NCI-H146 treated with DMSO at 0.1 percent for 48 hours (cell line): ENCODE data around the gene RBM26.

Experiments
- DNase-seq: peaks from one replicate; lab custom pipeline; 2025; ENCODE audit not compliant: unreplicated experiment; lab: John Stamatoyannopoulos, UW

Gene RBM26

DNA sequence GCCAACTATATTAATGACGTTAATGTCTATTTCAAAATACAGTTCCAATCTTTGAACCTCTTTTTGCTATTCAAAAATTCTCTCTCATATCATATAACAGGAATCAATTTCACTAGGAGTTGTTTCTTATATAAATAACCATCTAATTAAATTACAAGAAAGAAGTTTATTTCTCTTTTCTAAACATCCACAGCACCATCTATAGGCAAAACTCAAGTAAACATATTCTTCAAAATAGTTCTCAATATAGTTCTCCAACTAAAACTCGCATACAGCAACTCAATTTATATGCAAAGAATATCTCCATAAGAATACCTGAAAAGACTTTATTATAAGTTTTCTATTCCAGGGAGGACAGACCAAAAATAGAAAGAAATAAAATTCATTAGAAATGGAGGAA, 65.6 kb downstream of the RBM26 start:
- no peak for DNase-seq

DNA sequence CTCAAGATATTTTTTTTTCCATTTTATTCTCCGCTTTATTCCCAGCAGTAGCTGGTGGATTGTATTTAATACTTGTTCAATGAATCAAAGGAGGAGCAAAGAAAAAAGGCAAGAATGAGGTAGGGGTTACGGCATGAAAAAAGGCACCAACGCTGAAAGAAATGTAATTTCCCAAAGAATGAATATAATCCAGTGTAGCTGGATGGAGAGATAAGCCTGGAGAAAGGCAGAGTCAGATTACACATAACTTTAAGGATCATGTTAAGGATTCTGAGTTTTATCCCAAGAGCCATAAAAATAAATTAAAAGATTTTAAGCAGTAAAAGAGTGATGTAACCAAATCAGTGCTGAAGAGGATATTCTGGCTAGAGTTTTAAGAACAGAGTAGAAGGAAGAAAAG, 67.7 kb downstream of the RBM26 start:
- DNase-seq: no peak

DNA sequence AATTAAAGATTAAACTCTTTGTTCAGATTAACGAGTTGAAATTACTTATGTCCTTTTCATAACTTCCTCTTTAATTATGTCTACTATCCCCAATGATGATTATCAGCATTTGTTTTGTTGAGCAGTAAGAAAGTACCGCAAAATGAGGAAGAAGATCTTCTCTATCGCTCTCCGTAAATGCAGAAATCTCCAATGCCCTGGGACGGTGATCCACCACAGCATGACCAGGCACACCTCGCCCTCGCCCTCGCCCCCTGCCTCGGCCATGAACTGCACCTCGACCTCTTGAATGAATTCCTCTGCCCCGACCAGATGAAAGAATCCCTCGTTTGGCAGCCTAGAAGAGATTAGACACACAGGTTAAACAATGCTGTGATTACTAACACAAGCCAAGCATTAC, 69.1 kb downstream of the RBM26 start:
- DNase-seq: no peak

- no peak for DNase-seq
Observed at GRCh38 chr13:79328510-79328909, 77.5 kb downstream of the RBM26 start.

- no peak for DNase-seq
Observed at GRCh38 chr13:79320433-79320832, 85.6 kb downstream of the RBM26 start.

DNA sequence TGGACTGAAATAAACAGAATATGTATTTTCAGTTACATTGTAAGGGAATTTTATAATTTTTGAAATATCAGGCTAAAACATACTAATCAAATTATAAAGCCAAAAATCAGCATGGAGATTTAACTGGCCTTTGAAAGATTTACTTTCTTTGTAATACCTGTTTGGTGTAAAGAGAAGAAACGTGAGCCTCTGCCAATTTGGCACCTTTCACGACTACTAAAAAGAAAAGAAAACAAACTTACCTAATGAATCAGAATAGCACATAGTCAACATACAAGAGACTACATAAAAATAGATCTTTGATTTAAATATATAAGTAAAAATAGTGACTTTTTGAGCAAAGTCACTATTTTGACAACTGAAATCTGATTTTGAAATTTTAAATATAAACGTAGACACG, 87.4 kb downstream of the RBM26 start:
- DNase-seq: no peak

GRCh38 chr13:79317856-79318255, 88.2 kb downstream of the RBM26 start:
- no peak for DNase-seq

GRCh38 chr13:79314652-79315051, 91.4 kb downstream of the RBM26 start:
- no peak for DNase-seq

DNA sequence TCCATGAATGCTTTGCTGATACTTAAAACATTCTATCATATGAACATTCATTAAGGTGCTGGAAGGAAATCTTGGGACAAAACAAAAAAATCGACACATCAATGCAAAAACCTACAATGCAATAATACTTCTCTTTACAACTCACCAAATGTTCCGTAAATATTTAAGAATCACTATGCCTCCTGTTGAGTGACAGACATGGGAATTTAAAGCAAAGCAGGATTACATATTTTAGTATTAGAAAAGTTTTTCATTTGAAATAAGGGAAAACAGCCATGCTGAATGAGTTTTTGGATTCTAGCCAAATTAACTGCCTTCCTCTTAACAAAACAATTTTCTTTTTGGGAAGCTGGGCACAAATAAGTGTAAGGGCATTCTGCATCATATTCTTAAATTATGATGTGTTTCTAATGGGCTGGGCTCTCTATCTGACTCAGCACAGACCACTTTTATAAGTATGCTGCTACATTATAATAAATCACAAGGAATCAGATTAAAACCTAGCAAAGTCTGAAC, 93.7 kb downstream of the RBM26 start:
- no peak for DNase-seq

GRCh38 chr13:79311386-79311785, 94.7 kb downstream of the RBM26 start:
- DNase-seq: no peak

DNA sequence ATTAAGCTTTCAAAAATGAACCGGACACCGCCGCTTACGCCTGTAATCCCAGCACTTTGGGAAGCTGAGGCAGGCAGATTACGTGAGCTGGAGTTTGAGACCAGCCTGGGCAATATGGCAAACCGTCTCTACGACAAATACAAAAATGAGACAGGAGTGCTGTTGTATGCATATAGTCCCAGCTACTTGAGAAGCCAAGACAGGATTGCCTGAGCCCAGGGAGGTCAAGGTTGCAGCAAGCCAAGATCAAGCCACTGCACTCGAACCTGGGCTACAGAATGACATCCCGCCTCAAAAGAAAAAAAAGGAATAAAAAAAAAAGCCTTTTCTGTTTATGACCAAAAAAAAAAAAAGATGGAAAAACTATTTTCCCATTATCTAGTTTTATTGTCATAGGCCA, 96.4 kb downstream of the RBM26 start:
- no peak for DNase-seq

DNA sequence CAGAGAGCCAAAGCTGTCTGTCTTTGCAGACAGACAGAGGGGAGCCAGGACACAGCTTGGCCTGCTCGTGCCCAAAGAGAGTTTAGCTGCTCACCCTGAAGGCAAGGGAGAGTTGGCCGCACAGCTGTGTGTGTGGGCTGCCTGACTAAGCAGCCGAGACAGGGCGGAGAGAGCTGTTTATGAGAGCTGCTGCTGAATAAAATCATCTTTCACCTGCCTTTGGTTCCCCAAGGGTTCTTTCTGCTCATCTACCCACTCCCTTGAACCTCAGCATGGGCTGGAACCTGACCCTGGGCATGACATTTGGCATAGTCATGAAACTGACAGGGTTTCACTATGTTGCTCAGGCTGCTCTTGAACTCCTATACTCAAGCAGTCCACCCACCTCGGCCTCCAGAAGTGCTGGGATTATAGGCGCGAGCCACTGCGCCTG, 98.2 kb downstream of the RBM26 start:
- DNase-seq: no peak

GRCh38 chr13:79307433-79307861, 98.6 kb downstream of the RBM26 start:
- DNase-seq: no peak

GRCh38 chr13:79306650-79307049, 99.4 kb downstream of the RBM26 start:
- DNase-seq: no peak

GRCh38 chr13:79297128-79297527, 108.9 kb downstream of the RBM26 start:
- DNase-seq: no peak

DNA sequence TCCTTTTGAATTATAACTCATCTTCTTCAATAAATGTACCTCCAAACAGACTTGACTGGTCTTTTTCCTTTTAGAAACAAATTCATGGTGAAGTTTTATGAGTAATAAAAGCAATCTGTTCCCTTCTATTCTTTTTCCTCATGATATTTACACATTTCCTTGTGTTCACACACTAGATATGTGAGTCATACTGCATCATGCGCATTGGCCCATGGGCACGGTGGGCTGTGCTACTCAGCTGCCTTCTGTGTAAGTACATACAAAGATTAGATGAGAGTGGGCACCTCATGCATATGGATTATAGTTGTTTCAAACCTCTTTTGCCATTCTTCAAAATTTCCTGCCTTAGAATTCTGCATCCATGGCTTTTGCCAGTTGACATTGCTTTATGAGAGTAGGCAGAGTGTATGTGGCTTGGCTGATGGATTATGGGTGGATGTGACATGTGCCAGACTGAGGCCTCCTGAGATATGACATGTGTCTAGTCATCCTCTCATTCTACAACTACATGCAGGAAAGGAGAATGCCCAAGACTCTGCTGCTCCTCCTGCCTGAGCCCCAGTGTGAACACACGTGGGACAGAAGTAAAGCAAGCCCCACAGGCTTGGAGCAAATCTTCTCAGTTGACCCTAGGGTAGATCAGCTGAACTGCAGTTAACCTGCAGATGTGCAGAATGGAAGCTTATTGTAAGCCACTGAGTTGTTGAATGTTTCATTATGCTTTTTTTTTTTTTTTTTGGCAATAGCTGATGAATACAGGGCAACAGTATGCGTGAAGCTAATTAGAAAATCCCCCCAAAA, 109.9 kb downstream of the RBM26 start:
- no peak for DNase-seq

GRCh38 chr13:79290595-79291244, 115.3 kb downstream of the RBM26 start:
- no peak for DNase-seq

DNA sequence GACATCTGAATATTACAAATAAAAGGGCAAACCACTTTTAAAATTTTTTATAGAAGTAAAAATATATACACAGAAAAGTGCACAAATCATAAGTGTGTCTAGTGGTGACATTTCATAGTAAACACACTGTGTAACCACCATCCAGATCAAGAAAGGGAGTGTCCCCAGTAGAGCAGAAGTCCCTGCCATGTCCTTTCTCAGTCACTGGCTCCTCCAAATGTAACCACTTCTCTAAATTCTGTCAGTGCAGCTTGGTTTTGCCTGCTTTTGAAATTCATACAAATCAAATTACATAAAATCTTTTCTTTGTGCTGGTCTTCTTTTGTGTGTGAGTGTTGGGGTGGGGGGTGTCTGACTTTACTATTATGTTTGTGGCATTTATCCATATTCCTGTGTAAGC, 116.5 kb downstream of the RBM26 start:
- no peak for DNase-seq

GRCh38 chr13:79287939-79288795, 117.9 kb downstream of the RBM26 start:
- DNase-seq: no peak

- no peak for DNase-seq
Observed at GRCh38 chr13:79285159-79285558, 120.9 kb downstream of the RBM26 start.

DNA sequence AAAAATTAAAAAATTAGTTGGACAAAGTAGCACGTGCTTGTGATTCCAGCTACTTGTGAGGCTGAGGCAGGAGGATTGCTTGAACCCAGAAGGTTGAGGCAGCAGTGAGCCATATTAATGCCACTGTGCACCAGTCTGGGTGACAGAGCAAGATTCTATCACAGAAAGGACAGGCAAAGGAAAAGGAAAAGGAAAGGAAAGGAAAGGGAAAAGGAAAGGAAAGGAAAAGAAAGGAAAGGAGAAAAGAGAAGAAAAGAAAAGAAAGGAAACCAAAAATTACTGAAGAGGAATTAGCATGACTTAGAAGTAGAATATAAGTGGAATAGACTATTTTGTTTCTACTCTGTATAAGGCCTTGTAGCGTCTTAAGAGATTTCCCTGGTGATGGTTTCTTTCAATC, 122.3 kb downstream of the RBM26 start:
- DNase-seq: no peak
